Measurements from ENCODE around the gene GPR4. TPM values are rescaled to one million over a fixed set of nuclear protein-coding genes. Genes with fewer than 3 reads are reported as not detected.

GPR4 gene
- total RNA-seq, 1 experiment from 2014 or later, result 0.07 TPM

DNA sequence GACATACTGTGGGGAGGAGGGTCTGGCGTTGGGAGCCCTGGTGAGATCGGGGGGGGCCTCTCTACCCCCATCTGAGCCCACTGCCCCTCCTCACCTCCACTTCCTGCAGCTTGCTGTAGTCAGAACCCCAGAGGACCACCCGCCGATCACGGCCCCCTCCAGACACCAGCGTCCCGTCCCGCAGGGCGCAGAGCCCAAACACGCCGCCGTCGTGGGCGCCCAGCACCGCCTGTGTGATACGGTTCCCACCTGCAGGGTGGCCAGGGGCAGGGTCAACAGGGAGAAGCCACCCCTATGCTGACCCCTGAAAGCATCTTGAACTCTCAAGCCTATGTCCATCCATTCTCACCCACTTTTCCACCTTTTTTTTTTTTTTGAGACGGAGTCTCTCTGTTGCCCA lies 19.4 kb upstream of the GPR4 start:
- peaks cover 3% of the 10 kb centered on the region for H3K23me2 ChIP-seq (ENCODE audit: insufficient read length, low read depth, low read length, poor library complexity, severe bottlenecking)
- no peak overlapping the region for H3K4me3 Mint-ChIP-seq
- no peak overlapping the region for H2BK15ac ChIP-seq (ENCODE audit: low read depth, low read length)
- H3K27ac ChIP-seq (ENCODE audit: insufficient read length, low read depth, low read length), result no peak overlapping the region
- H3K14ac ChIP-seq (ENCODE audit: insufficient read depth, low read length), result no peak overlapping the region
- WGBS (ENCODE audit: extremely low coverage, insufficient read length, low lambda C conversion rate), result no CpG with 5 or more reads among the region's 17 CpGs
- H3K27ac Mint-ChIP-seq, result no peak overlapping the region
- H2BK5ac ChIP-seq (ENCODE audit: insufficient read length, low read length), result no peak overlapping the region
- H3K18ac ChIP-seq (ENCODE audit: insufficient read length, low read depth, low read length), result no peak overlapping the region
- H2AK5ac ChIP-seq (ENCODE audit: insufficient read length, low read length), result no peak overlapping the region
- H4K5ac ChIP-seq (ENCODE audit: insufficient read length, low read depth, low read length), result no peak overlapping the region
- H3K9me3 ChIP-seq (ENCODE audit: control insufficient read depth, low read depth, low read length), result no peaks in the 10 kb centered on the region
- no peaks in the 10 kb centered on the region for H3K79me1 ChIP-seq (ENCODE audit: insufficient read depth, low read depth, low read length, poor library complexity, severe bottlenecking)
- H3K56ac ChIP-seq (ENCODE audit: insufficient read length, low read depth, low read length), result no peak overlapping the region
- H3K36me3 Mint-ChIP-seq (ENCODE audit: insufficient read depth in 1 of 3, low read depth in 3 of 3), result peaks cover 7 to 40% (median 38%) of the 10 kb centered on the region in 3 experiments; a peak in 5 of 7 replicates
- no peak overlapping the region for H4K8ac ChIP-seq (replicated peaks; ENCODE audit: insufficient read length, low read depth, low read length)
- H2AFZ ChIP-seq (ENCODE audit: low read length), result no peak overlapping the region
- H3K9me3 Mint-ChIP-seq, result no peaks in the 10 kb centered on the region; a peak in 1 of 5 replicates
- H2BK12ac ChIP-seq (ENCODE audit: insufficient read length, low read depth, low read length), result no peak overlapping the region
- TF ChIP-seq, protein P1, sequence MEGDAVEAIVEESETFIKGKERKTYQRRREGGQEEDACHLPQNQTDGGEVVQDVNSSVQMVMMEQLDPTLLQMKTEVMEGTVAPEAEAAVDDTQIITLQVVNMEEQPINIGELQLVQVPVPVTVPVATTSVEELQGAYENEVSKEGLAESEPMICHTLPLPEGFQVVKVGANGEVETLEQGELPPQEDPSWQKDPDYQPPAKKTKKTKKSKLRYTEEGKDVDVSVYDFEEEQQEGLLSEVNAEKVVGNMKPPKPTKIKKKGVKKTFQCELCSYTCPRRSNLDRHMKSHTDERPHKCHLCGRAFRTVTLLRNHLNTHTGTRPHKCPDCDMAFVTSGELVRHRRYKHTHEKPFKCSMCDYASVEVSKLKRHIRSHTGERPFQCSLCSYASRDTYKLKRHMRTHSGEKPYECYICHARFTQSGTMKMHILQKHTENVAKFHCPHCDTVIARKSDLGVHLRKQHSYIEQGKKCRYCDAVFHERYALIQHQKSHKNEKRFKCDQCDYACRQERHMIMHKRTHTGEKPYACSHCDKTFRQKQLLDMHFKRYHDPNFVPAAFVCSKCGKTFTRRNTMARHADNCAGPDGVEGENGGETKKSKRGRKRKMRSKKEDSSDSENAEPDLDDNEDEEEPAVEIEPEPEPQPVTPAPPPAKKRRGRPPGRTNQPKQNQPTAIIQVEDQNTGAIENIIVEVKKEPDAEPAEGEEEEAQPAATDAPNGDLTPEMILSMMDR (conservative IDR thresholded peaks at IDR 0.05), result no peak
- H3K4me2 ChIP-seq (ENCODE audit: insufficient read depth, insufficient read length, low read length), result no peak overlapping the region
- no peaks in the 10 kb centered on the region for H3K27me3 ChIP-seq (ENCODE audit: insufficient read depth, low read length)
- no peak overlapping the region for H3T11ph ChIP-seq (ENCODE audit: low read length)
- no peaks in the 10 kb centered on the region for H4K20me1 ChIP-seq (ENCODE audit: control insufficient read depth, insufficient read depth, insufficient read length)
- H2BK20ac ChIP-seq (ENCODE audit: low read depth, low read length, poor library complexity, severe bottlenecking), result no peak overlapping the region
- H3K23ac ChIP-seq (ENCODE audit: insufficient read length, low read depth, low read length), result no peak overlapping the region
- no peak overlapping the region for H3K9ac ChIP-seq (ENCODE audit: extremely low read depth, insufficient read length, low read length)
- H3K79me2 ChIP-seq (ENCODE audit: insufficient read depth, low read length), result no peaks in the 10 kb centered on the region
- no peaks in the 10 kb centered on the region for H3K4me1 ChIP-seq (ENCODE audit: insufficient read depth, low read length)
- H3K27me3 Mint-ChIP-seq (ENCODE audit: low read depth), result no peaks in the 10 kb centered on the region; the same call in 1 of the 2 replicates
- H4K91ac ChIP-seq (ENCODE audit: insufficient read length, low read depth, low read length), result no peak overlapping the region
- H2BK120ac ChIP-seq (ENCODE audit: low read depth, low read length, poor library complexity, severe bottlenecking), result no peak overlapping the region
- no peak overlapping the region for H3K4ac ChIP-seq (ENCODE audit: low read depth, low read length)
- H3K4me1 Mint-ChIP-seq, result peaks cover 0 to 15% of the 10 kb centered on the region in 2 experiments; a peak in 1 of 4 replicates
- no peak for DNase-seq
